ENCODE results near the gene C1QTNF9.

DNA sequence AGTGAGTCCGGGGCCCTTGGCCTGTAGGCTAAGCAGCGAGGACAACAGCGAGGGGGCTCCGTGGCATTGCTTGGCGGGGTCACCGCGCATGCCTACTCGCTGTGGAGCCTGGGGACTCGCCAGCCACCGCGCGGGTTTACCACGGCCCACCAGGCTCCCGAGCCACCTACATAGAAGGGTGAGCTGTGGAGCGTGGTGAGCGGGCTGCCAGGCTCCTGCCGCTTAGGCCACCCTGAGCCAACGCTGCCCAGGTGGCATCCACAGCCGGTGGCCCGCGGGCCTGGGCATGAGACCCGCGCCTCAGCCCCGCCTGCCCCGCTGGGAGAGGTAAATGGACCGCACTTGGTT is 31.2 kb downstream of the C1QTNF9 start:
- no peak for TF ChIP-seq JUND (IDR thresholded peaks at IDR 0.05)
- TF ChIP-seq, protein P1, sequence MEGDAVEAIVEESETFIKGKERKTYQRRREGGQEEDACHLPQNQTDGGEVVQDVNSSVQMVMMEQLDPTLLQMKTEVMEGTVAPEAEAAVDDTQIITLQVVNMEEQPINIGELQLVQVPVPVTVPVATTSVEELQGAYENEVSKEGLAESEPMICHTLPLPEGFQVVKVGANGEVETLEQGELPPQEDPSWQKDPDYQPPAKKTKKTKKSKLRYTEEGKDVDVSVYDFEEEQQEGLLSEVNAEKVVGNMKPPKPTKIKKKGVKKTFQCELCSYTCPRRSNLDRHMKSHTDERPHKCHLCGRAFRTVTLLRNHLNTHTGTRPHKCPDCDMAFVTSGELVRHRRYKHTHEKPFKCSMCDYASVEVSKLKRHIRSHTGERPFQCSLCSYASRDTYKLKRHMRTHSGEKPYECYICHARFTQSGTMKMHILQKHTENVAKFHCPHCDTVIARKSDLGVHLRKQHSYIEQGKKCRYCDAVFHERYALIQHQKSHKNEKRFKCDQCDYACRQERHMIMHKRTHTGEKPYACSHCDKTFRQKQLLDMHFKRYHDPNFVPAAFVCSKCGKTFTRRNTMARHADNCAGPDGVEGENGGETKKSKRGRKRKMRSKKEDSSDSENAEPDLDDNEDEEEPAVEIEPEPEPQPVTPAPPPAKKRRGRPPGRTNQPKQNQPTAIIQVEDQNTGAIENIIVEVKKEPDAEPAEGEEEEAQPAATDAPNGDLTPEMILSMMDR (IDR thresholded peaks at IDR 0.05 in 2 of 3, conservative IDR thresholded peaks at IDR 0.05 in 1 of 3; ENCODE audit: borderline replicate concordance in 1 of 3, insufficient read depth in 1 of 3, low read depth in 2 of 3, low read length in 2 of 3): no peak
- TF ChIP-seq RAD21 (IDR thresholded peaks at IDR 0.05; ENCODE audit: low read depth): no peak
- no peak for TF ChIP-seq SIN3A (IDR thresholded peaks at IDR 0.05; ENCODE audit: low read depth)
- TF ChIP-seq POLR2A (IDR thresholded peaks at IDR 0.05; ENCODE audit: borderline replicate concordance, extremely low read depth, insufficient read depth, insufficient read length): no peak
- no peak for TF ChIP-seq ZFX (IDR thresholded peaks at IDR 0.05)
- TF ChIP-seq, protein P2, sequence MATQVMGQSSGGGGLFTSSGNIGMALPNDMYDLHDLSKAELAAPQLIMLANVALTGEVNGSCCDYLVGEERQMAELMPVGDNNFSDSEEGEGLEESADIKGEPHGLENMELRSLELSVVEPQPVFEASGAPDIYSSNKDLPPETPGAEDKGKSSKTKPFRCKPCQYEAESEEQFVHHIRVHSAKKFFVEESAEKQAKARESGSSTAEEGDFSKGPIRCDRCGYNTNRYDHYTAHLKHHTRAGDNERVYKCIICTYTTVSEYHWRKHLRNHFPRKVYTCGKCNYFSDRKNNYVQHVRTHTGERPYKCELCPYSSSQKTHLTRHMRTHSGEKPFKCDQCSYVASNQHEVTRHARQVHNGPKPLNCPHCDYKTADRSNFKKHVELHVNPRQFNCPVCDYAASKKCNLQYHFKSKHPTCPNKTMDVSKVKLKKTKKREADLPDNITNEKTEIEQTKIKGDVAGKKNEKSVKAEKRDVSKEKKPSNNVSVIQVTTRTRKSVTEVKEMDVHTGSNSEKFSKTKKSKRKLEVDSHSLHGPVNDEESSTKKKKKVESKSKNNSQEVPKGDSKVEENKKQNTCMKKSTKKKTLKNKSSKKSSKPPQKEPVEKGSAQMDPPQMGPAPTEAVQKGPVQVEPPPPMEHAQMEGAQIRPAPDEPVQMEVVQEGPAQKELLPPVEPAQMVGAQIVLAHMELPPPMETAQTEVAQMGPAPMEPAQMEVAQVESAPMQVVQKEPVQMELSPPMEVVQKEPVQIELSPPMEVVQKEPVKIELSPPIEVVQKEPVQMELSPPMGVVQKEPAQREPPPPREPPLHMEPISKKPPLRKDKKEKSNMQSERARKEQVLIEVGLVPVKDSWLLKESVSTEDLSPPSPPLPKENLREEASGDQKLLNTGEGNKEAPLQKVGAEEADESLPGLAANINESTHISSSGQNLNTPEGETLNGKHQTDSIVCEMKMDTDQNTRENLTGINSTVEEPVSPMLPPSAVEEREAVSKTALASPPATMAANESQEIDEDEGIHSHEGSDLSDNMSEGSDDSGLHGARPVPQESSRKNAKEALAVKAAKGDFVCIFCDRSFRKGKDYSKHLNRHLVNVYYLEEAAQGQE (IDR thresholded peaks at IDR 0.05; ENCODE audit: low read depth): no peak
- no peak for TF ChIP-seq EZH2 (IDR thresholded peaks at IDR 0.05)

All from HCT116 (cell line).